Brain microvascular endothelial cell (primary cell): Measurements from ENCODE around the gene TEN1.

Experiments
- DNase-seq: peaks from one replicate; pipeline ENCODE4 v3.0.0-alpha.2; 2020
- H3K27ac ChIP-seq: fragments of 250-450 bp; sonication (Bioruptor Pico); 2 replicates; pipeline ENCODE4 v1.5.1; 2020; ENCODE audit warnings: mild to moderate bottlenecking, moderate library complexity
- H3K27me3 ChIP-seq: fragments of 250-450 bp; sonication (Bioruptor Pico); replicated peaks from 2 replicates; pipeline ENCODE4 v1.5.1; 2020; ENCODE audit warnings: mild to moderate bottlenecking
- H3K36me3 ChIP-seq: fragments of 250-450 bp; sonication (Bioruptor Pico); replicated peaks from 2 replicates; pipeline ENCODE4 v1.5.1; 2020; ENCODE audit warnings: mild to moderate bottlenecking
- H3K4me3 ChIP-seq: 2 replicates; pipeline ENCODE4 v1.5.1; 2011; ENCODE audit warnings: low read depth, mild to moderate bottlenecking, control low read depth, low read length, moderate library complexity
- CTCF ChIP-seq: IDR thresholded peaks from 2 replicates; pipeline ENCODE4 v1.5.1; 2011; ENCODE audit warnings: low read depth, mild to moderate bottlenecking, moderate library complexity, low read length, control low read depth, inconsistent platforms; ENCODE audit errors: missing control alignments
- in situ Hi-C: cut with HindIII; loops from 2 replicates; pipeline ENCODE4 v1.10.0; 2017; ENCODE audit warnings: low sequenced_read_pairs, low pct_ligation_motif_present

TEN1 gene

GRCh38 chr17:76023900-76024237, 44.8 kb downstream of the TEN1 start:
- in situ Hi-C loops = no loop called here
- Histone ChIP-seq H3K27me3 (no peaks in the 10 kb centered on the region), H3K27ac (no peak overlapping the region), H3K4me3 (no peak overlapping the region), H3K36me3 (no peaks in the 10 kb centered on the region)
- no peak for DNase-seq
- TF ChIP-seq CTCF = no peak

GRCh38 chr17:76024353-76024752, 45.3 kb downstream of the TEN1 start:
- no peaks in the 10 kb centered on the region for H3K36me3 ChIP-seq
- H3K27me3 ChIP-seq = no peaks in the 10 kb centered on the region
- no peak for DNase-seq
- in situ Hi-C loops = no loop called here
- no peak overlapping the region for H3K4me3 ChIP-seq
- no peak overlapping the region for H3K27ac ChIP-seq
- TF ChIP-seq CTCF = no peak

GRCh38 chr17:76025294-76025693, 46.3 kb downstream of the TEN1 start:
- Histone ChIP-seq H3K27me3 (no peaks in the 10 kb centered on the region), H3K36me3 (no peaks in the 10 kb centered on the region), H3K27ac (no peak overlapping the region), H3K4me3 (no peak overlapping the region)
- DNase-seq = no peak
- in situ Hi-C loops = no loop called here
- no peak for TF ChIP-seq CTCF

- TF ChIP-seq CTCF = no peak
- Histone ChIP-seq H3K27me3 (no peaks in the 10 kb centered on the region), H3K27ac (no peak overlapping the region), H3K4me3 (no peak overlapping the region), H3K36me3 (no peaks in the 10 kb centered on the region)
- no peak for DNase-seq
- in situ Hi-C loops = no loop called here
Measured at GRCh38 chr17:76026714-76027158, 47.7 kb downstream of the TEN1 start.

GRCh38 chr17:76027159-76027839, 48.3 kb downstream of the TEN1 start, which contains the start of gene EVPL:
EVPL (minus strand) TSS chr17:76027306; CDS start chr17:76027198, 108 bp downstream.
- DNase-seq = no peak
- in situ Hi-C loops = no loop called here

More at GRCh38 chr17:76027159-76027839, 48.3 kb downstream of the TEN1 start, which contains the start of gene EVPL:
- no peak for TF ChIP-seq CTCF
- Histone ChIP-seq H3K4me3 (no peak within 1 kb of the TSS), H3K36me3 (no peaks in the 10 kb centered on the region), H3K27ac (no peak within 1 kb of the TSS), H3K27me3 (no peaks in the 10 kb centered on the region)
